IMR-90 (cell line): ENCODE results near the gene DPF3. TPM values are rescaled to one million over a fixed set of nuclear protein-coding genes. Genes with fewer than 3 reads are reported as not detected.

Experiments
- ATAC-seq: fragments of 200-7000 bp; cut with Tn5 transposase; 2 replicates; pipeline ENCODE4 v1.9.1; 2020; ENCODE audit warnings: low read depth, mild to moderate bottlenecking, moderate library complexity
- BruUV-seq: library from RNA; stranded (reverse); fragments of 400-500 nt; replicated peaks from 2 replicates; lab custom pipeline; 2021; lab: Mats Ljungman, UMichigan
- CTCF ChIA-PET: fragments of 300-600 bp; formaldehyde crosslinking; extraction: SDS; loops from one replicate; lab custom pipeline; 2021; ENCODE audit warnings: antibody characterized with exemption; lab: Yijun Ruan, JAX
- POLR2A ChIA-PET: fragments of 300-600 bp; sonication (Branson Sonifier 250); formaldehyde crosslinking; loops from one replicate; lab custom pipeline; 2022; ENCODE audit warnings: antibody characterized with exemption; ENCODE audit not compliant: unreplicated experiment; lab: Charles Lee
- DNase-seq: peaks from one replicate; pipeline ENCODE4 v3.0.0; 2013
- H2AFZ ChIP-seq: replicated peaks from 2 replicates; pipeline ENCODE3; 2013; ENCODE audit warnings: low read length, mild to moderate bottlenecking; ENCODE audit not compliant: poor library complexity
- H2AK5ac ChIP-seq: 2 replicates; pipeline ENCODE4 v1.6.1; 2013; ENCODE audit warnings: low read depth, low read length, inconsistent platforms
- H2AK9ac ChIP-seq: replicated peaks from 2 replicates; pipeline ENCODE3; 2013; ENCODE audit warnings: mild to moderate bottlenecking, low read depth, low read length, moderate library complexity; ENCODE audit not compliant: poor library complexity
- H2BK120ac ChIP-seq: 2 replicates; pipeline ENCODE4 v1.6.1; 2013; ENCODE audit warnings: low read depth, low read length, inconsistent platforms
- H2BK15ac ChIP-seq: 3 replicates; pipeline ENCODE4 v1.6.1; 2013; ENCODE audit warnings: low read depth, low read length, inconsistent platforms
- H2BK20ac ChIP-seq: 2 replicates; pipeline ENCODE4 v1.6.1; 2013; ENCODE audit warnings: low read depth, mild to moderate bottlenecking, inconsistent platforms, low read length, moderate library complexity
- H2BK5ac ChIP-seq: 2 replicates; pipeline ENCODE4 v1.6.1; 2013; ENCODE audit warnings: mild to moderate bottlenecking, low read depth, low read length, inconsistent platforms; ENCODE audit not compliant: poor library complexity, severe bottlenecking
- H3K14ac ChIP-seq: replicated peaks from 2 replicates; pipeline ENCODE4 v1.6.1; 2013; ENCODE audit warnings: low read depth, low read length, inconsistent platforms
- H3K18ac ChIP-seq: 2 replicates; pipeline ENCODE4 v1.6.1; 2013; ENCODE audit warnings: low read depth, low read length, control low read depth
- H3K23ac ChIP-seq: 2 replicates; pipeline ENCODE4 v1.6.1; 2013; ENCODE audit warnings: low read depth, low read length, inconsistent platforms
- H3K27ac ChIP-seq: 2 replicates; pipeline ENCODE4 v1.5.1; 2013; ENCODE audit warnings: mild to moderate bottlenecking, control low read depth, low read length; ENCODE audit not compliant: insufficient read depth
- H3K27me3 ChIP-seq: 2 replicates; pipeline ENCODE4 v1.6.1; 2013; ENCODE audit warnings: low read length; ENCODE audit not compliant: control insufficient read depth, insufficient read depth
- H3K36me3 ChIP-seq: 2 replicates; pipeline ENCODE4 v1.6.1; 2013; ENCODE audit warnings: low read length, mixed read lengths; ENCODE audit not compliant: control insufficient read depth, insufficient read depth
- H3K4ac ChIP-seq: 2 replicates; pipeline ENCODE4 v1.6.1; 2013; ENCODE audit warnings: low read depth, low read length, inconsistent platforms
- H3K4me1 ChIP-seq: 2 replicates; pipeline ENCODE4 v1.6.1; 2013; ENCODE audit warnings: low read length, mixed read lengths; ENCODE audit not compliant: control insufficient read depth, insufficient read depth
- H3K4me2 ChIP-seq: 2 replicates; pipeline ENCODE4 v1.6.1; 2013; ENCODE audit warnings: low read depth, mild to moderate bottlenecking, control low read depth, low read length, moderate library complexity
- H3K4me3 ChIP-seq: 2 replicates; pipeline ENCODE4 v1.5.1; 2013; ENCODE audit warnings: low read depth, mild to moderate bottlenecking, control low read depth, low read length, moderate library complexity; ENCODE audit not compliant: insufficient read depth
- H3K56ac ChIP-seq: 2 replicates; pipeline ENCODE4 v1.6.1; 2013; ENCODE audit warnings: low read length, inconsistent platforms; ENCODE audit not compliant: insufficient read depth; ENCODE audit errors: extremely low read depth
- H3K79me1 ChIP-seq, 2 experiments: 2 replicates each; pipeline ENCODE4 v1.6.1; 2013; ENCODE audit warnings: low read length in 2 of 2, inconsistent platforms in 1 of 2, low read depth in 1 of 2
- H3K9ac ChIP-seq: 2 replicates; pipeline ENCODE4 v1.6.1; 2013; ENCODE audit warnings: low read depth, low read length, control low read depth
- H3K9me1 ChIP-seq: 2 replicates; pipeline ENCODE4 v1.6.1; 2013; ENCODE audit warnings: low read length, inconsistent platforms; ENCODE audit not compliant: insufficient read depth
- H3K9me3 ChIP-seq: 2 replicates; pipeline ENCODE4 v1.6.1; 2013; ENCODE audit warnings: low read length; ENCODE audit not compliant: control insufficient read depth, insufficient read depth
- H4K20me1 ChIP-seq: 2 replicates; pipeline ENCODE4 v1.6.1; 2013; ENCODE audit warnings: low read length, inconsistent platforms; ENCODE audit not compliant: insufficient read depth
- H4K5ac ChIP-seq: 2 replicates; pipeline ENCODE4 v1.6.1; 2013; ENCODE audit warnings: mild to moderate bottlenecking, low read depth, low read length, control low read depth
- H4K8ac ChIP-seq, 2 experiments: 2 replicates each; pipeline ENCODE4 v1.6.1; 2013; ENCODE audit warnings: low read depth in 2 of 2, low read length in 2 of 2, control low read depth in 1 of 2, inconsistent platforms in 1 of 2
- H4K91ac ChIP-seq: 2 replicates; pipeline ENCODE4 v1.6.1; 2013; ENCODE audit warnings: low read depth, low read length, inconsistent platforms; ENCODE audit not compliant: insufficient read depth
- BHLHE40 ChIP-seq: fragments of 150-350 bp; IDR thresholded peaks from 2 replicates; pipeline ENCODE4 v1.6.1; 2016; ENCODE audit warnings: mild to moderate bottlenecking, low read depth, low read length
- CEBPB ChIP-seq: IDR thresholded peaks from 2 replicates; pipeline ENCODE4 v1.6.1; 2012; ENCODE audit warnings: low read depth, low read length, improper control_type of control experiment
- CHD1 ChIP-seq: IDR thresholded peaks from 2 replicates; pipeline ENCODE4 v1.6.1; 2012; ENCODE audit warnings: low read depth, low read length, improper control_type of control experiment
- ELK1 ChIP-seq: fragments of 150-350 bp; IDR thresholded peaks from 2 replicates; pipeline ENCODE4 v1.6.1; 2016; ENCODE audit warnings: low read depth, mild to moderate bottlenecking, low read length, moderate library complexity, borderline replicate concordance
- MAFK ChIP-seq: IDR thresholded peaks from 2 replicates; pipeline ENCODE4 v1.6.1; 2012; ENCODE audit warnings: low read depth, low read length, improper control_type of control experiment
- MAZ ChIP-seq: IDR thresholded peaks from 2 replicates; pipeline ENCODE4 v1.6.1; 2012; ENCODE audit warnings: low read depth, mild to moderate bottlenecking, low read length, improper control_type of control experiment, moderate library complexity, borderline replicate concordance
- NFE2L2 ChIP-seq: fragments of 150-350 bp; IDR thresholded peaks from 2 replicates; pipeline ENCODE4 v1.6.1; 2016; ENCODE audit warnings: low read depth, mild to moderate bottlenecking, low read length
- POLR2A ChIP-seq: IDR thresholded peaks from 2 replicates; pipeline ENCODE4 v1.6.1; 2012; ENCODE audit warnings: mild to moderate bottlenecking, low read depth, low read length
- RAD21 ChIP-seq: IDR thresholded peaks from 2 replicates; pipeline ENCODE4 v1.6.1; 2012; ENCODE audit warnings: low read length, improper control_type of control experiment
- RCOR1 ChIP-seq: IDR thresholded peaks from 2 replicates; pipeline ENCODE4 v1.6.1; 2012; ENCODE audit warnings: mild to moderate bottlenecking, low read length, improper control_type of control experiment; ENCODE audit not compliant: insufficient replicate concordance
- RFX5 ChIP-seq: IDR thresholded peaks from 2 replicates; pipeline ENCODE4 v1.8.0; 2012; ENCODE audit warnings: low read depth, mild to moderate bottlenecking, low read length, moderate library complexity
- SMC3 ChIP-seq: fragments of 150-350 bp; IDR thresholded peaks from 2 replicates; pipeline ENCODE4 v1.6.1; 2016; ENCODE audit warnings: low read depth, mild to moderate bottlenecking, antibody characterized with exemption, low read length, moderate library complexity
- WGBS, 2 experiments: methylation state at CpG; one replicate each; pipeline versions ENCODE4 v1.1.5 to v1.1.7; 2013; ENCODE audit warnings: missing lambda C conversion rate in 2 of 2; ENCODE audit not compliant: insufficient read length in 1 of 2; ENCODE audit errors: extremely low coverage in 2 of 2; 5-methylcytosine and 5-hydroxymethylcytosine counted together
- dilution Hi-C: fragments of 300-500 bp; cut with HindIII; formaldehyde crosslinking; loops from one replicate; pipeline ENCODE4 v1.14.3; 2018; ENCODE audit warnings: low sequenced_read_pairs; ENCODE audit not compliant: unreplicated experiment
- in situ Hi-C: fragments of 300-500 bp; cut with MboI; formaldehyde crosslinking; loops from 3 replicates; pipeline ENCODE4 v1.14.3; 2019; ENCODE audit warnings: low sequenced_read_pairs, inconsistent platforms, mixed read lengths
- intact Hi-C: fragments of 100-400 bp; cut with micrococcal nuclease; formaldehyde crosslinking; loops from 2 replicates; pipeline ENCODE4 v1.10.0; 2022
- polyA plus RNA-seq, 3 experiments: library from polyadenylated mRNA; depleted of rRNA; stranded (reverse); fragments of >200 nt; gene quantifications; 2 replicates each; pipeline ENCODE4 v1.2.3, GENCODE V29; 2012; ENCODE audit warnings: low replicate concordance in 1 of 3
- total RNA-seq: library from RNA; depleted of rRNA; stranded (reverse); fragments of >200 nt; gene quantifications from 2 replicates; pipeline ENCODE4 v1.2.3, GENCODE V29; 2012

DPF3 gene
- total and polyA plus RNA-seq, 2 of the 4 experiments (the other 2 are of a cell fraction) = 30.5 to 32.8 TPM

GRCh38 chr14:72776701-72777261, 117.1 kb downstream of the DPF3 start:
- in situ Hi-C loops = no loop called here
- Histone ChIP-seq H3K9ac (no peak overlapping the region), H2AFZ (peak overlapping the region; percentile 45), H2BK20ac (no peak overlapping the region), H3K56ac (no peak overlapping the region), H4K20me1 (0 out of 2 replicates have a peak, but pooled peaks cover 11% of the 10 kb centered on the region), H3K9me1 (peaks cover 15% of the 10 kb centered on the region), H3K14ac (no peak overlapping the region), H4K5ac (peak overlapping the region; percentile 19; the same call in 1 of the 2 replicates), H2BK5ac (no peak overlapping the region), H3K4me2 (no peak overlapping the region), H3K18ac (no peak overlapping the region), H3K36me3 (no peaks in the 10 kb centered on the region), H3K4me1 (peaks cover 16% of the 10 kb centered on the region), H2AK5ac (no peak overlapping the region), H3K79me1 (peaks cover 44 to 76% of the 10 kb centered on the region in 2 experiments), H3K4ac (0 out of 2 replicates have a peak overlapping the region, but pooled peaks have one; percentile 9), H4K91ac (no peak overlapping the region), H3K27me3 (no peaks in the 10 kb centered on the region), H2BK120ac (no peak overlapping the region), H3K27ac (no peak overlapping the region), H2BK15ac (no peak overlapping the region), H4K8ac (0 out of 4 replicates have a peak overlapping the region, but pooled peaks of 1 of the 2 experiments have one; percentile 12), H2AK9ac (no peak overlapping the region), H3K9me3 (peaks cover 3% of the 10 kb centered on the region; the same call in 1 of the 2 replicates), H3K4me3 (no peak overlapping the region), H3K23ac (no peak overlapping the region)
- intact Hi-C loops = no loop called here
- WGBS, 2 experiments = no CpG with 5 or more reads among the region's 8 CpGs
- dilution Hi-C loops = no loop called here
- DNase-seq = no peak
- TF ChIP-seq BHLHE40 (no peak), RFX5 (no peak), MAFK (no peak), RAD21 (no peak), RCOR1 (no peak), POLR2A (no peak), SMC3 (no peak), CEBPB (no peak), CHD1 (no peak), ELK1 (no peak), NFE2L2 (no peak), MAZ (no peak)
- ChIA-PET CTCF (no interaction called here), POLR2A (no interaction called here)
- BruUV-seq = no TSS peak
- ATAC-seq = no peak
